ENCODE results near the gene IGLL1. TPM values are rescaled to one million over a fixed set of nuclear protein-coding genes. Genes with fewer than 3 reads are reported as not detected.

Gene IGLL1
- total and polyA plus RNA-seq, 2 experiments from 2014 or later: not detected

DNA sequence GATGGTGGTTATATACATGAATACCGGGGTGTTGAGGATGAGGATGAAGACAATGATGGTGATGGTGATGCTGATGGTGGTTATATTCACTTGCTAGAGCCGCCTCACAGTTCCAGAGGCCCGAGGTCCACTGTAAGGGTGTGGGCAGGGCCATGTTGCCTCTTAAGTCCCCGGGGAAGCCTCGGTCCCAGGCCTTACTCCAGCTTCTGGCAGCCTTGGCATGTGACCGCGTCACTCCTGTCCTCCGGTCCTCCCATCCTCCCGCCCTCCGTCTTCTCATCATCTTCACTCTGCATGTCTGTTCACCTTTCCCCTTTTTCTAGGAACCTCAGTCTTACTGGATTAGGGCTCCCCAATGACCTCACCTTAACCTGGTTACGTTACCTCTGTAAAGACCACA, 54.6 kb downstream of the IGLL1 start:
- no peak overlapping the region for H3K4me3 Mint-ChIP-seq

More for the DNA sequence above, 54.6 kb downstream of the IGLL1 start:
- Histone ChIP-seq H3K4me1 (ENCODE audit: insufficient read depth) (peaks cover 4% of the 10 kb centered on the region; the same call in 1 of the 2 replicates), H3K4me3 (no peak overlapping the region), H3F3A (replicated peaks; ENCODE audit: low read depth) (no peaks in the 10 kb centered on the region), H3K79me2 (replicated peaks; ENCODE audit: insufficient read depth) (no peaks in the 10 kb centered on the region), H2AFZ (no peak overlapping the region), H4K20me1 (replicated peaks; ENCODE audit: insufficient read depth) (no peaks in the 10 kb centered on the region), H3K27me3 (ENCODE audit: insufficient read depth) (peaks cover 61% of the 10 kb centered on the region), H3K27ac (ENCODE audit: low read depth) (no peak overlapping the region), H3K9me2 (ENCODE audit: insufficient read depth) (no peaks in the 10 kb centered on the region), H3K4me2 (no peak overlapping the region), H3K36me3 (ENCODE audit: insufficient read depth) (no peaks in the 10 kb centered on the region)
- Mint-ChIP-seq H3K9me3 (no peaks in the 10 kb centered on the region; the same call in 2 of the 3 replicates), H3K36me3 (ENCODE audit: low read depth) (no peaks in the 10 kb centered on the region), H3K4me1 (peaks cover 12% of the 10 kb centered on the region), H3K27me3 (ENCODE audit: insufficient read depth, low read depth, poor library complexity) (peaks cover 53% of the 10 kb centered on the region), H3K27ac (no peak overlapping the region)
- DNase-seq (ENCODE audit: low spot score): no peak
- TF ChIP-seq, protein P1, sequence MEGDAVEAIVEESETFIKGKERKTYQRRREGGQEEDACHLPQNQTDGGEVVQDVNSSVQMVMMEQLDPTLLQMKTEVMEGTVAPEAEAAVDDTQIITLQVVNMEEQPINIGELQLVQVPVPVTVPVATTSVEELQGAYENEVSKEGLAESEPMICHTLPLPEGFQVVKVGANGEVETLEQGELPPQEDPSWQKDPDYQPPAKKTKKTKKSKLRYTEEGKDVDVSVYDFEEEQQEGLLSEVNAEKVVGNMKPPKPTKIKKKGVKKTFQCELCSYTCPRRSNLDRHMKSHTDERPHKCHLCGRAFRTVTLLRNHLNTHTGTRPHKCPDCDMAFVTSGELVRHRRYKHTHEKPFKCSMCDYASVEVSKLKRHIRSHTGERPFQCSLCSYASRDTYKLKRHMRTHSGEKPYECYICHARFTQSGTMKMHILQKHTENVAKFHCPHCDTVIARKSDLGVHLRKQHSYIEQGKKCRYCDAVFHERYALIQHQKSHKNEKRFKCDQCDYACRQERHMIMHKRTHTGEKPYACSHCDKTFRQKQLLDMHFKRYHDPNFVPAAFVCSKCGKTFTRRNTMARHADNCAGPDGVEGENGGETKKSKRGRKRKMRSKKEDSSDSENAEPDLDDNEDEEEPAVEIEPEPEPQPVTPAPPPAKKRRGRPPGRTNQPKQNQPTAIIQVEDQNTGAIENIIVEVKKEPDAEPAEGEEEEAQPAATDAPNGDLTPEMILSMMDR (conservative IDR thresholded peaks at IDR 0.05; ENCODE audit: low read depth in 2 of 2): no peak
- TF ChIP-seq JUNB (IDR thresholded peaks at IDR 0.05; ENCODE audit: unreplicated experiment) (no peak), ZNF331 (CRISPR knock-in tag; IDR thresholded peaks at IDR 0.05; ENCODE audit: low read depth) (no peak), NANOG (IDR thresholded peaks at IDR 0.05; ENCODE audit: borderline replicate concordance) (no peak), STAT1 (IDR thresholded peaks at IDR 0.05; ENCODE audit: unreplicated experiment) (no peak), EZH2phosphoT487 (IDR thresholded peaks at IDR 0.05; ENCODE audit: unreplicated experiment) (no peak), POLR2AphosphoS5 (IDR thresholded peaks at IDR 0.05; ENCODE audit: low read depth) (no peak), CREB1 (CRISPR knock-in tag; IDR thresholded peaks at IDR 0.05; ENCODE audit: low read depth) (no peak)
- TF ChIP-seq, protein P2, sequence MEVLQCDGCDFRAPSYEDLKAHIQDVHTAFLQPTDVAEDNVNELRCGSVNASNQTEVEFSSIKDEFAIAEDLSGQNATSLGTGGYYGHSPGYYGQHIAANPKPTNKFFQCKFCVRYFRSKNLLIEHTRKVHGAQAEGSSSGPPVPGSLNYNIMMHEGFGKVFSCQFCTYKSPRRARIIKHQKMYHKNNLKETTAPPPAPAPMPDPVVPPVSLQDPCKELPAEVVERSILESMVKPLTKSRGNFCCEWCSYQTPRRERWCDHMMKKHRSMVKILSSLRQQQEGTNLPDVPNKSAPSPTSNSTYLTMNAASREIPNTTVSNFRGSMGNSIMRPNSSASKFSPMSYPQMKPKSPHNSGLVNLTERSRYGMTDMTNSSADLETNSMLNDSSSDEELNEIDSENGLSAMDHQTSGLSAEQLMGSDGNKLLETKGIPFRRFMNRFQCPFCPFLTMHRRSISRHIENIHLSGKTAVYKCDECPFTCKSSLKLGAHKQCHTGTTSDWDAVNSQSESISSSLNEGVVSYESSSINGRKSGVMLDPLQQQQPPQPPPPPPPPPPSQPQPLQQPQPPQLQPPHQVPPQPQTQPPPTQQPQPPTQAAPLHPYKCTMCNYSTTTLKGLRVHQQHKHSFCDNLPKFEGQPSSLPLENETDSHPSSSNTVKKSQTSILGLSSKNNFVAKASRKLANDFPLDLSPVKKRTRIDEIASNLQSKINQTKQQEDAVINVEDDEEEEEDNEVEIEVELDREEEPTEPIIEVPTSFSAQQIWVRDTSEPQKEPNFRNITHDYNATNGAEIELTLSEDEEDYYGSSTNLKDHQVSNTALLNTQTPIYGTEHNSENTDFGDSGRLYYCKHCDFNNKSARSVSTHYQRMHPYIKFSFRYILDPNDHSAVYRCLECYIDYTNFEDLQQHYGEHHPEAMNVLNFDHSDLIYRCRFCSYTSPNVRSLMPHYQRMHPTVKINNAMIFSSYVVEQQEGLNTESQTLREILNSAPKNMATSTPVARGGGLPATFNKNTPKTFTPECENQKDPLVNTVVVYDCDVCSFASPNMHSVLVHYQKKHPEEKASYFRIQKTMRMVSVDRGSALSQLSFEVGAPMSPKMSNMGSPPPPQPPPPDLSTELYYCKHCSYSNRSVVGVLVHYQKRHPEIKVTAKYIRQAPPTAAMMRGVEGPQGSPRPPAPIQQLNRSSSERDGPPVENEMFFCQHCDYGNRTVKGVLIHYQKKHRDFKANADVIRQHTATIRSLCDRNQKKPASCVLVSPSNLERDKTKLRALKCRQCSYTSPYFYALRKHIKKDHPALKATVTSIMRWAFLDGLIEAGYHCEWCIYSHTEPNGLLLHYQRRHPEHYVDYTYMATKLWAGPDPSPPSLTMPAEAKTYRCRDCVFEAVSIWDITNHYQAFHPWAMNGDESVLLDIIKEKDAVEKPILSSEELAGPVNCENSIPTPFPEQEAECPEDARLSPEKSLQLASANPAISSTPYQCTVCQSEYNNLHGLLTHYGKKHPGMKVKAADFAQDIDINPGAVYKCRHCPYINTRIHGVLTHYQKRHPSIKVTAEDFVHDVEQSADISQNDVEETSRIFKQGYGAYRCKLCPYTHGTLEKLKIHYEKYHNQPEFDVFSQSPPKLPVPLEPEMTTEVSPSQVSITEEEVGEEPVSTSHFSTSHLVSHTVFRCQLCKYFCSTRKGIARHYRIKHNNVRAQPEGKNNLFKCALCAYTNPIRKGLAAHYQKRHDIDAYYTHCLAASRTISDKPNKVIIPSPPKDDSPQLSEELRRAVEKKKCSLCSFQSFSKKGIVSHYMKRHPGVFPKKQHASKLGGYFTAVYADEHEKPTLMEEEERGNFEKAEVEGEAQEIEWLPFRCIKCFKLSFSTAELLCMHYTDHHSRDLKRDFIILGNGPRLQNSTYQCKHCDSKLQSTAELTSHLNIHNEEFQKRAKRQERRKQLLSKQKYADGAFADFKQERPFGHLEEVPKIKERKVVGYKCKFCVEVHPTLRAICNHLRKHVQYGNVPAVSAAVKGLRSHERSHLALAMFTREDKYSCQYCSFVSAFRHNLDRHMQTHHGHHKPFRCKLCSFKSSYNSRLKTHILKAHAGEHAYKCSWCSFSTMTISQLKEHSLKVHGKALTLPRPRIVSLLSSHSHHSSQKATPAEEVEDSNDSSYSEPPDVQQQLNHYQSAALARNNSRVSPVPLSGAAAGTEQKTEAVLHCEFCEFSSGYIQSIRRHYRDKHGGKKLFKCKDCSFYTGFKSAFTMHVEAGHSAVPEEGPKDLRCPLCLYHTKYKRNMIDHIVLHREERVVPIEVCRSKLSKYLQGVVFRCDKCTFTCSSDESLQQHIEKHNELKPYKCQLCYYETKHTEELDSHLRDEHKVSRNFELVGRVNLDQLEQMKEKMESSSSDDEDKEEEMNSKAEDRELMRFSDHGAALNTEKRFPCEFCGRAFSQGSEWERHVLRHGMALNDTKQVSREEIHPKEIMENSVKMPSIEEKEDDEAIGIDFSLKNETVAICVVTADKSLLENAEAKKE (CRISPR knock-in tag; IDR thresholded peaks at IDR 0.05): no peak
- ATAC-seq: no peak

Measured in GM23338 (cell line).